Breast epithelium (tissue), 4 donors: ENCODE measurements around the gene CAAP1. TPM values are rescaled to one million over a fixed set of nuclear protein-coding genes. Genes with fewer than 3 reads are reported as not detected.

Experiments used
- DNase-seq, 2 donors: peaks; one replicate each; pipeline ENCODE4 v3.0.0-alpha.2; 2019; ENCODE audit warnings: low spot score in 2 of 2
- H3K27ac ChIP-seq, 2 donors: fragments of 200-600 bp; sonication (generic) in 1 of 2; one replicate each; pipeline ENCODE4 v1.5.1; 2016 to 2019; ENCODE audit warnings: mild to moderate bottlenecking in 1 of 2
- H3K27me3 ChIP-seq, 2 donors: fragments of 200-600 bp; sonication (generic) in 1 of 2; one replicate each; pipeline versions ENCODE4 v1.5.1 to v1.6.0; 2017 to 2019; ENCODE audit warnings: control low read depth in 1 of 2, mild to moderate bottlenecking in 1 of 2
- H3K36me3 ChIP-seq: fragments of 200-600 bp; one replicate; pipeline ENCODE4 v1.5.1; 2019
- H3K4me1 ChIP-seq, 2 donors: fragments of 200-600 bp; sonication (generic); one replicate each; pipeline ENCODE4 v1.5.1; 2016 to 2019; ENCODE audit warnings: control low read depth in 1 of 2
- H3K4me3 ChIP-seq, 3 donors: fragments of 200-600 bp; sonication (generic); 1 replicate in 2 of 3; 2 replicates in 1 of 3; pipeline ENCODE4 v1.5.1; 2016 to 2019; ENCODE audit warnings: mild to moderate bottlenecking in 3 of 3, moderate library complexity in 2 of 3
- H3K9me3 ChIP-seq, 2 donors: fragments of 200-600 bp; sonication (generic) in 1 of 2; one replicate each; pipeline ENCODE4 v1.5.1; 2016 to 2019; ENCODE audit warnings: control low read depth in 1 of 2
- CTCF ChIP-seq, 3 donors: fragments of 450-650 bp; IDR thresholded peaks; one replicate each; pipeline ENCODE4 v1.5.1; 2016 to 2017; ENCODE audit warnings: antibody characterized with exemption in 3 of 3, mild to moderate bottlenecking in 3 of 3, moderate library complexity in 3 of 3
- POLR2A ChIP-seq: fragments of 450-650 bp; IDR thresholded peaks from one replicate; pipeline ENCODE4 v1.6.1; 2016; ENCODE audit warnings: antibody characterized with exemption, mild to moderate bottlenecking, moderate library complexity
- POLR2AphosphoS5 ChIP-seq, 3 donors: sonication (generic); formaldehyde crosslinking; IDR thresholded peaks; one replicate each; pipeline ENCODE4 v1.6.1; 2017; ENCODE audit warnings: antibody characterized with exemption in 3 of 3
- intact Hi-C: fragments of 100-400 bp; cut with DNase I; formaldehyde crosslinking; loops from one replicate; pipeline ENCODE4 v1.15.1; 2023; ENCODE audit warnings: low total_unique reads
- total RNA-seq, 3 donors: library from RNA; depleted of rRNA; stranded (reverse); fragments of >200 nt; gene quantifications; one replicate each; pipeline ENCODE4 v1.1.0, GENCODE V29; 2016

CAAP1 gene
- total RNA-seq, 3 donors from 2014 or later: 12.3 to 26.8 (median 19.7) TPM

GRCh38 chr9:26904671-26905070 lies 12.1 kb upstream of the CAAP1 start:
- H3K27me3 ChIP-seq: no peaks in the 10 kb centered on the region
- TF ChIP-seq POLR2AphosphoS5 (IDR thresholded peaks at IDR 0.05): no peak
- TF ChIP-seq POLR2A: no peak
- TF ChIP-seq CTCF (IDR thresholded peaks at IDR 0.05): no peak
- no peak for DNase-seq
- no peak overlapping the region for H3K4me3 ChIP-seq
- intact Hi-C loops: no loop called here
- no peaks in the 10 kb centered on the region for H3K9me3 ChIP-seq
- H3K27ac ChIP-seq: no peak overlapping the region
- no peaks in the 10 kb centered on the region for H3K36me3 ChIP-seq
- H3K4me1 ChIP-seq: no peaks in the 10 kb centered on the region

- Histone ChIP-seq H3K36me3 (no peaks in the 10 kb centered on the region), H3K4me1 (no peaks in the 10 kb centered on the region), H3K27me3 (no peaks in the 10 kb centered on the region), H3K9me3 (no peaks in the 10 kb centered on the region), H3K4me3 (no peak overlapping the region), H3K27ac (no peak overlapping the region)
- intact Hi-C loops: no loop called here
- TF ChIP-seq CTCF (IDR thresholded peaks at IDR 0.05) (no peak), POLR2A (no peak), POLR2AphosphoS5 (IDR thresholded peaks at IDR 0.05) (no peak)
- DNase-seq: no peak
Measured at GRCh38 chr9:26904070-26904469, 11.5 kb upstream of the CAAP1 start.

- peak overlapping the region; percentile 94 to 95 for H3K27ac ChIP-seq
Measured at GRCh38 chr9:26893030-26893676, 551 bp upstream of the CAAP1 start.

GRCh38 chr9:26891726-26892125 lies 876 bp downstream of the CAAP1 start:
- intact Hi-C loops: no loop called here
- Histone ChIP-seq H3K36me3 (no peaks in the 10 kb centered on the region), H3K4me3 (peak overlapping the region; percentile 74 to 99 (median 78)), H3K9me3 (peaks cover 0 to 8% of the 10 kb centered on the region in 2 donors), H3K4me1 (peaks cover 0 to 9% of the 10 kb centered on the region in 2 donors), H3K27ac (peak overlapping the region; percentile 94 to 95), H3K27me3 (no peaks in the 10 kb centered on the region)
- no peak for TF ChIP-seq CTCF (IDR thresholded peaks at IDR 0.05)
- no peak for TF ChIP-seq POLR2A
- no peak for TF ChIP-seq POLR2AphosphoS5 (IDR thresholded peaks at IDR 0.05)
- no peak for DNase-seq

More at GRCh38 chr9:26893030-26893676, 551 bp upstream of the CAAP1 start:
- Histone ChIP-seq H3K9me3 (peaks cover 0 to 8% of the 10 kb centered on the region in 2 donors), H3K4me1 (peaks cover 0 to 9% of the 10 kb centered on the region in 2 donors), H3K27me3 (no peaks in the 10 kb centered on the region), H3K36me3 (no peaks in the 10 kb centered on the region), H3K4me3 (peak overlapping the region; percentile 74 to 99 (median 78))
- DNase-seq: no peak
- intact Hi-C loops: no loop called here
- TF ChIP-seq CTCF (IDR thresholded peaks at IDR 0.05) (no peak), POLR2AphosphoS5 (IDR thresholded peaks at IDR 0.05) (no peak), POLR2A (no peak)

GRCh38 chr9:26888271-26888670 lies 4.3 kb downstream of the CAAP1 start:
- no peak for DNase-seq

More at GRCh38 chr9:26888271-26888670, 4.3 kb downstream of the CAAP1 start:
- Histone ChIP-seq H3K27ac (no peak overlapping the region), H3K27me3 (no peaks in the 10 kb centered on the region), H3K9me3 (no peaks in the 10 kb centered on the region), H3K4me1 (peaks cover 0 to 8% of the 10 kb centered on the region in 2 donors), H3K4me3 (no peak overlapping the region), H3K36me3 (no peaks in the 10 kb centered on the region)
- intact Hi-C loops: no loop called here
- TF ChIP-seq CTCF (IDR thresholded peaks at IDR 0.05): no peak
- TF ChIP-seq POLR2A: no peak
- no peak for TF ChIP-seq POLR2AphosphoS5 (IDR thresholded peaks at IDR 0.05)
